Sigmoid colon (tissue), 7 donors: ENCODE data around the gene KCNK3. TPM values are rescaled to one million over a fixed set of nuclear protein-coding genes. Genes with fewer than 3 reads are reported as not detected.
A peak's percentile ranks its signal among the peaks of the same experiment; 100 is the strongest.

Experiments used
- DNase-seq: peaks from one replicate; pipeline ENCODE4 v3.0.0-alpha.2; 2019
- H3K27ac ChIP-seq, 4 donors: fragments of 200-600 bp; sonication (generic); one replicate each; pipeline ENCODE4 v1.5.1; 2016 to 2019; ENCODE audit warnings: mild to moderate bottlenecking in 1 of 4
- H3K27me3 ChIP-seq, 3 donors: fragments of 200-600 bp; sonication (generic); one replicate each; pipeline ENCODE4 v1.5.1; 2019; ENCODE audit warnings: mild to moderate bottlenecking in 1 of 3
- H3K36me3 ChIP-seq, 4 donors: fragments of 200-600 bp; sonication (generic); one replicate each; pipeline ENCODE4 v1.5.1; 2016 to 2019
- H3K4me1 ChIP-seq, 4 donors: fragments of 200-600 bp; sonication (generic); one replicate each; pipeline ENCODE4 v1.5.1; 2017 to 2019
- H3K4me3 ChIP-seq, 4 donors: fragments of 200-600 bp; sonication (generic); one replicate each; pipeline ENCODE4 v1.5.1; 2017 to 2019; ENCODE audit warnings: mild to moderate bottlenecking in 2 of 4, moderate library complexity in 1 of 4
- H3K9me3 ChIP-seq, 4 donors: fragments of 200-600 bp in 3 of 4; sonication (generic) in 3 of 4; one replicate each; pipeline versions ENCODE4 v1.5.1 to v1.6.1; 2013 to 2019
- CTCF ChIP-seq, 4 experiments: fragments of 450-650 bp in 3 of 4; fragments of 200-600 bp in 1 of 4; IDR thresholded peaks; one replicate each; pipeline ENCODE4 v1.5.1; 2016 to 2019; ENCODE audit warnings: antibody characterized with exemption in 4 of 4, mild to moderate bottlenecking in 3 of 4, moderate library complexity in 2 of 4
- EP300 ChIP-seq, 4 donors: sonication (generic); formaldehyde crosslinking; IDR thresholded peaks; one replicate each; pipeline ENCODE4 v1.6.1; 2017; ENCODE audit warnings: antibody characterized with exemption in 4 of 4
- POLR2A ChIP-seq, 2 donors: fragments of 450-650 bp; IDR thresholded peaks; one replicate each; pipeline ENCODE4 v1.6.1; 2016; ENCODE audit warnings: antibody characterized with exemption in 2 of 2, mild to moderate bottlenecking in 2 of 2, moderate library complexity in 2 of 2
- POLR2AphosphoS5 ChIP-seq, 4 donors: sonication (generic); formaldehyde crosslinking; IDR thresholded peaks; one replicate each; pipeline ENCODE4 v1.6.1; 2017; ENCODE audit warnings: antibody characterized with exemption in 4 of 4
- WGBS, 2 donors: extraction: QIAGEN DNeasy Blood & Tissue Kit; methylation state at CpG; one replicate each; pipeline ENCODE4 v1.1.7; 2013; 5-methylcytosine and 5-hydroxymethylcytosine counted together
- intact Hi-C: fragments of 100-400 bp; cut with DNase I; formaldehyde crosslinking; loops from one replicate; pipeline ENCODE4 v1.15.1; 2023
- polyA plus RNA-seq, 3 donors: library from polyadenylated mRNA; stranded (reverse); fragments of 200-250 nt; gene quantifications; one replicate each; pipeline ENCODE4 v1.2.3, GENCODE V29; 2013
- total RNA-seq, 4 donors: library from RNA; depleted of rRNA; stranded (reverse); fragments of >200 nt; gene quantifications; one replicate each; pipeline ENCODE4 v1.1.0, GENCODE V29; 2016
- donor health status: healthy with polysubstance abuse.
- donor health status: Bipolar disorder and iron deficiency.
- donor health status: healthy.

The KCNK3 gene
- total and polyA plus RNA-seq, 7 donors: under 0.01 to 12.2 (median 2.9) TPM

GRCh38 chr2:26767894-26768487, 75.5 kb downstream of the KCNK3 start:
- intact Hi-C loops: no loop called here
- WGBS, 2 donors: 96 to 98% methylated on average over 5 of the region's 5 CpGs
- TF ChIP-seq CTCF (IDR thresholded peaks at IDR 0.05) (no peak), POLR2A (IDR thresholded peaks at IDR 0.05) (no peak), EP300 (IDR thresholded peaks at IDR 0.05) (no peak), POLR2AphosphoS5 (IDR thresholded peaks at IDR 0.05) (no peak)
- Histone ChIP-seq H3K4me3 (no peak overlapping the region), H3K27ac (peak overlapping the region in 3 of 4 donors; percentile 12 to 80 (median 45)), H3K36me3 (no peaks in the 10 kb centered on the region), H3K27me3 (no peaks in the 10 kb centered on the region), H3K9me3 (no peaks in the 10 kb centered on the region), H3K4me1 (peaks cover 0 to 92% (median 68%) of the 10 kb centered on the region in 4 donors)
- no peak for DNase-seq

- H3K9me3 ChIP-seq: no peaks in the 10 kb centered on the region
- no peaks in the 10 kb centered on the region for H3K27me3 ChIP-seq
- H3K36me3 ChIP-seq: peaks cover 0 to under 1% (median 0%) of the 10 kb centered on the region in 4 donors
- no peak overlapping the region for H3K4me3 ChIP-seq
- peaks cover 0 to 88% (median 68%) of the 10 kb centered on the region in 4 donors for H3K4me1 ChIP-seq
- no peak for DNase-seq
- WGBS, 2 donors: 96 to 97% methylated on average over 3 of the region's 3 CpGs
- peak overlapping the region; percentile 71 to 80 (median 74) for H3K27ac ChIP-seq
- TF ChIP-seq CTCF (IDR thresholded peaks at IDR 0.05): no peak
- TF ChIP-seq EP300 (IDR thresholded peaks at IDR 0.05): no peak
- TF ChIP-seq POLR2AphosphoS5 (IDR thresholded peaks at IDR 0.05): no peak
- TF ChIP-seq POLR2A (IDR thresholded peaks at IDR 0.05): no peak
- intact Hi-C loops: no loop called here
These were observed 76.2 kb downstream of the KCNK3 start for GRCh38 chr2:26768759-26769088.

GRCh38 chr2:26769089-26769761, 76.7 kb downstream of the KCNK3 start:
- Histone ChIP-seq H3K4me3 (no peak overlapping the region), H3K36me3 (peaks cover 0 to 6% (median 0%) of the 10 kb centered on the region in 4 donors), H3K27me3 (no peaks in the 10 kb centered on the region), H3K9me3 (no peaks in the 10 kb centered on the region), H3K4me1 (peaks cover 0 to 86% (median 66%) of the 10 kb centered on the region in 4 donors), H3K27ac (peak overlapping the region; percentile 71 to 80 (median 74))
- TF ChIP-seq CTCF (IDR thresholded peaks at IDR 0.05) (no peak), POLR2AphosphoS5 (IDR thresholded peaks at IDR 0.05) (peak in 3 of 4 donors; percentile 32 to 74 (median 63))
- DNase-seq: peak; percentile 92
- 68 to 73% methylated on average over 14 of the region's 14 CpGs for WGBS, 2 donors
- intact Hi-C loops: no loop called here

- DNase-seq: peak; percentile 94
- H3K4me1 ChIP-seq: peaks cover 0 to 72% (median 51%) of the 10 kb centered on the region in 4 donors
- 82 to 83% methylated on average over 6 of the region's 6 CpGs for WGBS, 2 donors
These were observed 78.6 kb downstream of the KCNK3 start for GRCh38 chr2:26770986-26771586.

More at GRCh38 chr2:26770986-26771586, 78.6 kb downstream of the KCNK3 start:
- H3K9me3 ChIP-seq: no peaks in the 10 kb centered on the region
- intact Hi-C loops: no loop called here
- H3K27me3 ChIP-seq: no peaks in the 10 kb centered on the region
- no peak for TF ChIP-seq EP300 (IDR thresholded peaks at IDR 0.05)
- peak in 2 of 4 experiments; percentile 11 to 21 for TF ChIP-seq CTCF (IDR thresholded peaks at IDR 0.05)
- no peak overlapping the region for H3K4me3 ChIP-seq
- peaks cover 8 to 24% (median 14%) of the 10 kb centered on the region in 4 donors for H3K36me3 ChIP-seq
- peak overlapping the region; percentile 71 to 80 (median 74) for H3K27ac ChIP-seq
